Jurkat, Clone E6-1 (cell line): ENCODE results near the gene ERGIC1.

Source experiments
- DNase-seq: peaks from one replicate; pipeline ENCODE4 v3.0.0-alpha.2; 2011; ENCODE audit warnings: low read depth, low spot score
- H3K4me3 ChIP-seq: 2 replicates; pipeline ENCODE4 v1.5.1; 2011; ENCODE audit warnings: mild to moderate bottlenecking, low read length, control low read depth, moderate library complexity

Gene ERGIC1

GRCh38 chr5:172925336-172925948 lies 91.4 kb downstream of the ERGIC1 start:
- DNase-seq: no peak
- H3K4me3 ChIP-seq: no peak overlapping the region

GRCh38 chr5:172926008-172926523 lies 92.0 kb downstream of the ERGIC1 start:
- H3K4me3 ChIP-seq: no peak overlapping the region
- no peak for DNase-seq

GRCh38 chr5:172926796-172927195 lies 92.7 kb downstream of the ERGIC1 start:
- no peak for DNase-seq
- no peak overlapping the region for H3K4me3 ChIP-seq

- no peak overlapping the region for H3K4me3 ChIP-seq
- no peak for DNase-seq
Observed at GRCh38 chr5:172929371-172929838, 95.4 kb downstream of the ERGIC1 start.

- no peak for DNase-seq
- no peak overlapping the region for H3K4me3 ChIP-seq
Observed at GRCh38 chr5:172931001-172931536, 97.0 kb downstream of the ERGIC1 start.

GRCh38 chr5:172932313-172933017 lies 98.4 kb downstream of the ERGIC1 start:
- no peak overlapping the region for H3K4me3 ChIP-seq
- DNase-seq: peak; percentile 18

GRCh38 chr5:172933238-172933637 lies 99.2 kb downstream of the ERGIC1 start:
- no peak overlapping the region for H3K4me3 ChIP-seq
- no peak for DNase-seq

GRCh38 chr5:172935096-172935495 lies 101.0 kb downstream of the ERGIC1 start:
- H3K4me3 ChIP-seq: no peak overlapping the region
- no peak for DNase-seq

GRCh38 chr5:172936401-172936800 lies 102.3 kb downstream of the ERGIC1 start:
- DNase-seq: no peak

GRCh38 chr5:172939071-172939470 lies 105.0 kb downstream of the ERGIC1 start:
- DNase-seq: no peak

More at GRCh38 chr5:172936401-172936800, 102.3 kb downstream of the ERGIC1 start:
- H3K4me3 ChIP-seq: no peak overlapping the region

GRCh38 chr5:172939611-172940267 lies 105.7 kb downstream of the ERGIC1 start:
- H3K4me3 ChIP-seq: no peak overlapping the region
- no peak for DNase-seq

More at GRCh38 chr5:172939071-172939470, 105.0 kb downstream of the ERGIC1 start:
- no peak overlapping the region for H3K4me3 ChIP-seq

GRCh38 chr5:172940268-172941066 lies 106.4 kb downstream of the ERGIC1 start:
- no peak overlapping the region for H3K4me3 ChIP-seq
- no peak for DNase-seq

- DNase-seq: no peak
- no peak overlapping the region for H3K4me3 ChIP-seq
Observed at GRCh38 chr5:172941067-172941516, 107.0 kb downstream of the ERGIC1 start.

- no peak for DNase-seq
- no peak overlapping the region for H3K4me3 ChIP-seq
Observed at GRCh38 chr5:172942556-172942955, 108.5 kb downstream of the ERGIC1 start.

GRCh38 chr5:172943283-172943841 lies 109.3 kb downstream of the ERGIC1 start:
- no peak overlapping the region for H3K4me3 ChIP-seq
- no peak for DNase-seq

- no peak for DNase-seq
Observed at GRCh38 chr5:172943906-172944305, 109.9 kb downstream of the ERGIC1 start.

GRCh38 chr5:172944741-172945140 lies 110.7 kb downstream of the ERGIC1 start:
- H3K4me3 ChIP-seq: no peak overlapping the region
- no peak for DNase-seq

More at GRCh38 chr5:172943906-172944305, 109.9 kb downstream of the ERGIC1 start:
- no peak overlapping the region for H3K4me3 ChIP-seq

GRCh38 chr5:172945151-172945550 lies 111.1 kb downstream of the ERGIC1 start:
- DNase-seq: no peak

More at GRCh38 chr5:172945151-172945550, 111.1 kb downstream of the ERGIC1 start:
- H3K4me3 ChIP-seq: no peak overlapping the region
